ENCODE results near the gene HIPK1. TPM values are rescaled to one million over a fixed set of nuclear protein-coding genes. Genes with fewer than 3 reads are reported as not detected.
A peak's percentile ranks its signal among the peaks of the same experiment; 100 is the strongest.
"Not testable (repeated sequence)": the region's sequence is repeated elsewhere in the genome, so short reads cannot be mapped to it uniquely, and the experiment has no call there.

HIPK1 gene
- total RNA-seq, 3 donors from 2014 or later (not counting 1 experiment from before 2014, with no cell fraction given): 238 to 283 (median 261) TPM

GRCh38 chr1:113947388-113948107 is 18.4 kb downstream of the HIPK1 start:
- 8% methylated on average over 1 of the region's 3 CpGs for whole genome bisulfite sequencing (ENCODE audit: insufficient coverage)
- Histone ChIP-seq H3K9me3 (ENCODE audit: control insufficient read depth, insufficient read depth, low read length) (no peaks in the 10 kb centered on the region), H3K4me1 (ENCODE audit: control insufficient read depth, insufficient read depth, low read length) (peaks cover 15% of the 10 kb centered on the region), H3K36me3 (ENCODE audit: control insufficient read depth, insufficient read depth, low read length) (peaks cover 20% of the 10 kb centered on the region), H3K27ac (ENCODE audit: low read length) (peak overlapping the region; percentile 74), H3K4me3 (ENCODE audit: low read length) (no peak overlapping the region), H3K27me3 (ENCODE audit: control insufficient read depth, insufficient read depth, low read length) (no peaks in the 10 kb centered on the region)
- no peak for TF ChIP-seq CTCF (IDR thresholded peaks at IDR 0.05)
- intact Hi-C loops (cut with micrococcal nuclease): loop anchor here (2.0 kb wide), 2 partner anchors 15 to 17 kb away; no protein-coding TSS in a partner anchor
- peaks cover 20% of the 10 kb centered on the region for H3K36me3 Mint-ChIP-seq
- H3K9me3 Mint-ChIP-seq: no peaks in the 10 kb centered on the region
- DNase-seq: peak in 1 of 2 donors; percentile 47
- H3K4me3 Mint-ChIP-seq: peak overlapping the region; percentile 63
- peak; percentile 30 to 48 (median 38) for ATAC-seq
- H3K27ac Mint-ChIP-seq: peak overlapping the region; percentile 82 to 85
- no peaks in the 10 kb centered on the region for H3K27me3 Mint-ChIP-seq (ENCODE audit: low read depth in 2 of 2)
- H3K4me1 Mint-ChIP-seq: peaks cover 66 to 71% of the 10 kb centered on the region in 2 donors

DNA sequence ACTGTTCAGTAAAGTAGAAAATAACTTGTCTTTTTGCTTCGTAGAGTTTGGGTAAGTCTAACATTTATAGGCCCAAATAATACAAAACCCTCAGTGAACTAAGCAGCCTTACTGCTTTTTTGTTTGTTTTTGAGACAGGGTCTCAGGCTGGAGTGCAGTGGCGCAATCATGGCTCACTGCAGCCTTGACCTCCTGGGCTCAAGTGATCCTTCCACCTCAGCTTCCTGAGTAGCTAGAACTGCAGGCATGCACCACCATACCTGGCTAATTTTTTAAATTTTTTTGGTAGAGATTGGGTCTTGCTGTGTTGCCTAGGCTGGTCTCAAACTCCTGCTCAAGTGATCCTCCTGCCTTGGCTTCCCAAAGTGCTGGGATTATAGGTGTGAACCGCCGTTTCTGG is 19.0 kb downstream of the HIPK1 start:
- Histone ChIP-seq H3K36me3 (ENCODE audit: control insufficient read depth, insufficient read depth, low read length) (peaks cover 18% of the 10 kb centered on the region), H3K4me1 (ENCODE audit: control insufficient read depth, insufficient read depth, low read length) (peaks cover 15% of the 10 kb centered on the region), H3K27ac (ENCODE audit: low read length) (peak overlapping the region; percentile 74)
- H3K36me3 Mint-ChIP-seq: peaks cover 17% of the 10 kb centered on the region
- DNase-seq; H3K9me3 Mint-ChIP-seq; ATAC-seq; H3K27me3 Mint-ChIP-seq (ENCODE audit: low read depth in 2 of 2); H3K4me3 ChIP-seq (ENCODE audit: low read length); intact Hi-C loops (cut with micrococcal nuclease); H3K27me3 ChIP-seq (ENCODE audit: control insufficient read depth, insufficient read depth, low read length); H3K9me3 ChIP-seq (ENCODE audit: control insufficient read depth, insufficient read depth, low read length): not testable (repeated sequence)
- 94% methylated on average over 3 of the region's 4 CpGs for WGBS (ENCODE audit: insufficient coverage)
- peak overlapping the region; percentile 65 for H3K4me3 Mint-ChIP-seq
- H3K4me1 Mint-ChIP-seq: peaks cover 64 to 70% of the 10 kb centered on the region in 2 donors
- H3K27ac Mint-ChIP-seq: peak overlapping the region; percentile 82 to 85

DNA sequence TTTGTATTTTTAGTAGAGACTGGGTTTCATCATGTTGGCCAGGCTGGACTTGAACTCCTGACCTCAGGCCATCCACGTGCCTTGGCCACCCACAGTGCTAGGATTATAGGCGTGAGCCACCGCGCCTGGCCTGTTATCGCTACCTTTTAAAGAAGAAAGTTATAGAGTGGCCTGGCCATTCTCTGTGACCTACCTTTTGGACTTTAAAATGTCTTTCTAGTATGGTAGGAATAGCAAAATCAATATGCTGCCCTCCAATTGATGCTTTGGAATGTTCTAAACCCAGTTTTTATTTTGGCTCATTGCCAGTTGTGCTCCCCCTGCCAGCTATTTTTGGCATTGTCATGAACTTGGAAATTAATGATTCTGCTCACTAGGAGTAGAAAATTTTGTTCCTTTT is 19.9 kb downstream of the HIPK1 start:
- 92% methylated on average over 5 of the region's 5 CpGs for WGBS (ENCODE audit: insufficient coverage)
- ATAC-seq (no peak), DNase-seq (peak in 1 of 2 donors; percentile 64)
- Histone ChIP-seq H3K4me1 (ENCODE audit: control insufficient read depth, insufficient read depth, low read length) (peaks cover 17% of the 10 kb centered on the region), H3K27ac (ENCODE audit: low read length) (no peak overlapping the region), H3K4me3 (ENCODE audit: low read length) (no peak overlapping the region), H3K36me3 (ENCODE audit: control insufficient read depth, insufficient read depth, low read length) (peaks cover 16% of the 10 kb centered on the region), H3K27me3 (ENCODE audit: control insufficient read depth, insufficient read depth, low read length) (no peaks in the 10 kb centered on the region), H3K9me3 (ENCODE audit: control insufficient read depth, insufficient read depth, low read length) (no peaks in the 10 kb centered on the region)
- Mint-ChIP-seq H3K4me1 (peaks cover 62 to 70% of the 10 kb centered on the region in 2 donors), H3K9me3 (no peaks in the 10 kb centered on the region), H3K27ac (peak overlapping the region; percentile 82 to 85), H3K4me3 (peak overlapping the region; percentile 65), H3K27me3 (ENCODE audit: low read depth in 2 of 2) (no peaks in the 10 kb centered on the region), H3K36me3 (peaks cover 18% of the 10 kb centered on the region)
- intact Hi-C loops (cut with micrococcal nuclease): no loop called here
- peak; percentile 36 for TF ChIP-seq CTCF (IDR thresholded peaks at IDR 0.05)

GRCh38 chr1:113950908-113951307 is 21.8 kb downstream of the HIPK1 start:
- no peaks in the 10 kb centered on the region for H3K27me3 Mint-ChIP-seq (ENCODE audit: low read depth in 2 of 2)
- no CpG with 5 or more reads among the region's 1 CpG for WGBS (ENCODE audit: insufficient coverage)
- peaks cover 20% of the 10 kb centered on the region for H3K36me3 Mint-ChIP-seq
- Histone ChIP-seq H3K36me3 (ENCODE audit: control insufficient read depth, insufficient read depth, low read length) (peaks cover 27% of the 10 kb centered on the region), H3K9me3 (ENCODE audit: control insufficient read depth, insufficient read depth, low read length) (no peaks in the 10 kb centered on the region), H3K27me3 (ENCODE audit: control insufficient read depth, insufficient read depth, low read length) (no peaks in the 10 kb centered on the region), H3K27ac (ENCODE audit: low read length) (no peak overlapping the region), H3K4me1 (ENCODE audit: control insufficient read depth, insufficient read depth, low read length) (peaks cover 18% of the 10 kb centered on the region), H3K4me3 (ENCODE audit: low read length) (no peak overlapping the region)
- TF ChIP-seq CTCF (IDR thresholded peaks at IDR 0.05): no peak
- H3K4me3 Mint-ChIP-seq: peak overlapping the region; percentile 4
- H3K9me3 Mint-ChIP-seq: no peaks in the 10 kb centered on the region
- intact Hi-C loops (cut with micrococcal nuclease): no loop called here
- peak overlapping the region in 1 of 2 donors; percentile 85 for H3K27ac Mint-ChIP-seq
- DNase-seq (no peak), ATAC-seq (no peak)
- peaks cover 61 to 70% of the 10 kb centered on the region in 2 donors for H3K4me1 Mint-ChIP-seq

All from natural killer cell (primary cell).